HepG2 (cell line): ENCODE data around the gene KRT1. TPM values are rescaled to one million over a fixed set of nuclear protein-coding genes. Genes with fewer than 3 reads are reported as not detected.

Experiments used
- ATAC-seq: fragments of 200-7000 bp; cut with Tn5 transposase; 3 replicates; pipeline ENCODE4 v1.9.1; 2020; ENCODE audit warnings: mild to moderate bottlenecking, moderate library complexity
- BruUV-seq: library from RNA; stranded (reverse); fragments of 400-500 nt; replicated peaks from 2 replicates; lab custom pipeline; 2021; lab: Mats Ljungman, UMichigan
- CTCF ChIA-PET: fragments of 300-600 bp; formaldehyde crosslinking; extraction: SDS; loops from one replicate; lab custom pipeline; 2021; ENCODE audit warnings: low total read pairs, inconsistent platforms, low intra/inter-chr PET ratio; lab: Yijun Ruan, JAX
- POLR2A ChIA-PET: fragments of 350-600 bp; sonication (Branson Sonifier 250); formaldehyde crosslinking; loops from one replicate; lab custom pipeline; 2020; ENCODE audit warnings: antibody characterized with exemption, inconsistent platforms; lab: Yijun Ruan, JAX
- DNase-seq: peaks from one replicate; pipeline ENCODE4 v3.0.0-alpha.2; 2015; ENCODE audit warnings: low spot score
- FAIRE-seq: peaks from 3 replicates; lab custom pipeline; 2011; peaks lifted over from hg19 to GRCh38; lab: Jason Lieb, UNC
- H2AFZ ChIP-seq: one replicate; pipeline ENCODE4 v1.6.1; 2011; ENCODE audit warnings: low read length, inconsistent platforms
- H3K27ac ChIP-seq: fragments of 300-600 bp; 3 replicates; pipeline ENCODE4 v1.8.0; 2011; ENCODE audit warnings: mixed run types, mild to moderate bottlenecking, mixed read lengths, low read length, inconsistent platforms; ENCODE audit not compliant: insufficient read depth; ENCODE audit errors: extremely low read length
- H3K27me3 ChIP-seq, 2 experiments: fragments of 200-600 bp in 1 of 2; 2 replicates in 1 of 2; 3 replicates in 1 of 2; pipeline versions ENCODE4 v1.6.0 to v1.8.0; 2011; ENCODE audit warnings: low read length in 2 of 2, mild to moderate bottlenecking in 2 of 2, moderate library complexity in 2 of 2, inconsistent platforms in 1 of 2; ENCODE audit not compliant: insufficient read depth in 2 of 2, control insufficient read depth in 1 of 2
- H3K36me3 ChIP-seq, 2 experiments: fragments of 200-600 bp in 1 of 2; replicated peaks in 1 of 2; 2 replicates in 1 of 2; 3 replicates in 1 of 2; pipeline versions ENCODE4 v1.5.1 to v1.8.0; 2011; ENCODE audit warnings: low read length in 2 of 2, inconsistent platforms in 1 of 2; ENCODE audit not compliant: insufficient read depth in 2 of 2, control insufficient read depth in 1 of 2
- H3K4me1 ChIP-seq: 2 replicates; pipeline ENCODE4 v1.5.1; 2012; ENCODE audit warnings: low read length, inconsistent platforms; ENCODE audit not compliant: insufficient read depth
- H3K4me2 ChIP-seq: 2 replicates; pipeline ENCODE4 v1.6.0; 2011; ENCODE audit warnings: low read depth, low read length, inconsistent platforms
- H3K4me3 ChIP-seq, 3 experiments: fragments of 200-600 bp in 1 of 3; sonication (generic), shearing (Covaris generic) in 1 of 3; replicated peaks in 1 of 3; 2 replicates each; pipeline ENCODE4 v1.5.1; 2011 to 2016; ENCODE audit warnings: low read length in 3 of 3, inconsistent platforms in 2 of 3, low read depth in 2 of 3, mild to moderate bottlenecking in 2 of 3, control low read depth in 1 of 3, mixed read lengths in 1 of 3; ENCODE audit not compliant: insufficient read depth in 1 of 3
- H3K79me2 ChIP-seq: one replicate; pipeline ENCODE4 v1.6.1; 2011; ENCODE audit warnings: low read length, inconsistent platforms; ENCODE audit not compliant: insufficient read depth
- H3K9ac ChIP-seq: 2 replicates; pipeline ENCODE4 v1.6.0; 2011; ENCODE audit warnings: mild to moderate bottlenecking, low read depth, low read length, inconsistent platforms; ENCODE audit not compliant: insufficient read depth
- H3K9me3 ChIP-seq: 2 replicates; pipeline ENCODE4 v1.5.1; 2012; ENCODE audit warnings: mild to moderate bottlenecking, low read length
- H4K20me1 ChIP-seq: 2 replicates; pipeline ENCODE4 v1.6.0; 2011; ENCODE audit warnings: inconsistent platforms, mild to moderate bottlenecking, low read length, moderate library complexity; ENCODE audit not compliant: insufficient read depth
- NFE2L2 ChIP-seq: fragments of 150-350 bp; IDR thresholded peaks from 2 replicates; pipeline ENCODE4 v1.6.1; 2014; ENCODE audit warnings: low read length
- SETDB1 ChIP-seq: sonication (generic); formaldehyde crosslinking; IDR thresholded peaks from 2 replicates; pipeline ENCODE4 v1.5.1; 2020; ENCODE audit warnings: missing genetic modification reagents, mild to moderate bottlenecking, borderline replicate concordance
- SKI ChIP-seq: fragments of 450-650 bp; IDR thresholded peaks from one replicate; pipeline ENCODE4 v1.6.1; 2018; ENCODE audit warnings: mild to moderate bottlenecking; ENCODE audit not compliant: partially characterized antibody
- ZBTB1 ChIP-seq: sonication (generic); formaldehyde crosslinking; IDR thresholded peaks from 2 replicates; pipeline ENCODE4 v1.4.0; 2020; ENCODE audit warnings: missing genetic modification reagents, borderline replicate concordance
- ZMAT3 ChIP-seq: sonication (generic); formaldehyde crosslinking; conservative IDR thresholded peaks from 2 replicates; pipeline ENCODE4 v1.7.0; 2021; ENCODE audit warnings: missing genetic modification reagents
- ZNF138 ChIP-seq: sonication (generic); formaldehyde crosslinking; IDR thresholded peaks from 2 replicates; pipeline ENCODE4 v1.5.0; 2020; ENCODE audit warnings: mild to moderate bottlenecking, low read depth, missing genetic modification reagents
- ZNF451 ChIP-seq: sonication (generic); formaldehyde crosslinking; IDR thresholded peaks from 2 replicates; pipeline ENCODE4 v1.5.0; 2020; ENCODE audit warnings: mild to moderate bottlenecking, missing genetic modification reagents
- ZNF720 ChIP-seq: sonication (generic); formaldehyde crosslinking; IDR thresholded peaks from 2 replicates; pipeline ENCODE4 v1.4.0; 2020; ENCODE audit warnings: missing genetic modification reagents
- WGBS: methylation state at CpG from one replicate; pipeline ENCODE4 v1.1.6; 2017; ENCODE audit warnings: low lambda C conversion rate; 5-methylcytosine and 5-hydroxymethylcytosine counted together
- in situ Hi-C: cut with HindIII; loops from 2 replicates; pipeline ENCODE4 v1.10.0; 2017; ENCODE audit warnings: low pct_unique_long_range_greater_than_20kb; ENCODE audit not compliant: extremely low pct_ligation_motif_present
- intact Hi-C: fragments of 100-400 bp; cut with micrococcal nuclease; formaldehyde crosslinking; loops from one replicate; pipeline ENCODE4 v1.10.0; 2022; ENCODE audit not compliant: unreplicated experiment
- polyA plus RNA-seq, 8 experiments: library from polyadenylated mRNA; depleted of rRNA in 3 of 8; stranded (reverse) in 7 of 8; unstranded in 1 of 8; fragments of >200 nt; fragmentation: Illumina TruSeq in 4 of 8; extraction: Trizol in 4 of 8; gene quantifications; 2 replicates each; pipeline versions ENCODE4 v1.2.1 to v1.2.3, GENCODE V29; 2011 to 2016; ENCODE audit warnings: low read depth in 4 of 8, missing spikeins in 1 of 8, mixed read lengths in 1 of 8; ENCODE audit not compliant: insufficient read depth in 1 of 8
- total RNA-seq, 5 experiments: library from RNA; depleted of rRNA; stranded (reverse); fragments of >200 nt; fragmentation: Illumina TruSeq; extraction: Trizol; gene quantifications; 2 replicates each; pipeline ENCODE4 v1.2.3, GENCODE V29; 2016; ENCODE audit warnings: low read depth in 1 of 5
- TF ChIP-seq, protein P1 (sequence below): sonication (generic); formaldehyde crosslinking; IDR thresholded peaks from 2 replicates; pipeline ENCODE4 v1.4.0; 2020; ENCODE audit warnings: missing genetic modification reagents
- TF ChIP-seq, protein P2 (sequence below): sonication (generic); formaldehyde crosslinking; IDR thresholded peaks from 2 replicates; pipeline ENCODE4 v1.4.0; 2020; ENCODE audit warnings: missing genetic modification reagents; ENCODE audit errors: not compliant biosample characterization
- TF ChIP-seq, protein P3 (sequence below): sonication (generic); formaldehyde crosslinking; IDR thresholded peaks from 2 replicates; pipeline ENCODE4 v1.4.0; 2020; ENCODE audit warnings: missing genetic modification reagents, borderline replicate concordance
- TF ChIP-seq, protein P4 (sequence below): sonication (generic); formaldehyde crosslinking; IDR thresholded peaks from 2 replicates; pipeline ENCODE4 v1.8.0; 2022; ENCODE audit warnings: mild to moderate bottlenecking, missing genetic modification reagents; ENCODE audit not compliant: insufficient replicate concordance

Gene KRT1
- total and polyA plus RNA-seq, 2 of the 13 experiments (the other 11 are each of a cell fraction or from before 2014, with no cell fraction given): not detected

DNA sequence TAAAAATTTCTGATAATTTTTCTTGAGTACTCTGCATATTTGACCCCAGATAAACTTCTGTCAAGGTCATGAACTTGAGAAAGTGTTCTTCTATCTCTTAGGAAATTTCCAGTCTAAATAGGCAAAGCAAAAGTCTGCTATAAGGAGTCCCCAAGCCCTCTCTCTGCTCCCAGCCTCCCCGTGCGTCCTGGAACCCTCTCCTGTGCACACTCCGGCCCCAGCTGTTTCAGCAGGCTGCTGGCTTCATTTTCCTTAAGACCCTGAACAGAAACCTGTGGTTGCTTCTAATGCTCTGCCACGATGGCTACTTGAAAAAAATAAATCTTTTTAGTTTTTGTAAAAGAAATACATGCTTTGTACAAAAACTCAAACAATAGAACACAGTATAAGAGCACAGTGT, 42.9 kb downstream of the KRT1 start:
- H3K79me2 ChIP-seq: no peaks in the 10 kb centered on the region
- intact Hi-C loops: no loop called here
- no peaks in the 10 kb centered on the region for H4K20me1 ChIP-seq
- ATAC-seq (no peak), DNase-seq (no peak), FAIRE-seq (no peak)
- BruUV-seq: no TSS peak
- H3K27ac ChIP-seq: no peak overlapping the region
- no peaks in the 10 kb centered on the region for H3K36me3 ChIP-seq
- in situ Hi-C loops: no loop called here
- H2AFZ ChIP-seq: no peak overlapping the region
- no peaks in the 10 kb centered on the region for H3K9me3 ChIP-seq
- 2% methylated on average over 4 of the region's 4 CpGs for WGBS
- TF ChIP-seq ZBTB1 (CRISPR knock-in tag): no peak
- no peak for TF ChIP-seq ZNF720 (CRISPR knock-in tag)
- no peak for TF ChIP-seq SKI
- TF ChIP-seq SETDB1 (CRISPR knock-in tag): no peak
- TF ChIP-seq ZMAT3: no peak
- TF ChIP-seq, protein P1, sequence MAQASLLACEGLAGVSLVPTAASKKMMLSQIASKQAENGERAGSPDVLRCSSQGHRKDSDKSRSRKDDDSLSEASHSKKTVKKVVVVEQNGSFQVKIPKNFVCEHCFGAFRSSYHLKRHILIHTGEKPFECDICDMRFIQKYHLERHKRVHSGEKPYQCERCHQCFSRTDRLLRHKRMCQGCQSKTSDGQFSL (CRISPR knock-in tag): no peak
- no peak for TF ChIP-seq ZNF451
- TF ChIP-seq, protein P2, sequence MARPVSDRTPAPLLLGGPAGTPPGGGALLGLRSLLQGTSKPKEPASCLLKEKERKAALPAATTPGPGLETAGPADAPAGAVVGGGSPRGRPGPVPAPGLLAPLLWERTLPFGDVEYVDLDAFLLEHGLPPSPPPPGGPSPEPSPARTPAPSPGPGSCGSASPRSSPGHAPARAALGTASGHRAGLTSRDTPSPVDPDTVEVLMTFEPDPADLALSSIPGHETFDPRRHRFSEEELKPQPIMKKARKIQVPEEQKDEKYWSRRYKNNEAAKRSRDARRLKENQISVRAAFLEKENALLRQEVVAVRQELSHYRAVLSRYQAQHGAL: no peak
- no peak for TF ChIP-seq NFE2L2
- no peak for TF ChIP-seq ZNF138 (CRISPR knock-in tag)
- TF ChIP-seq, protein P3, sequence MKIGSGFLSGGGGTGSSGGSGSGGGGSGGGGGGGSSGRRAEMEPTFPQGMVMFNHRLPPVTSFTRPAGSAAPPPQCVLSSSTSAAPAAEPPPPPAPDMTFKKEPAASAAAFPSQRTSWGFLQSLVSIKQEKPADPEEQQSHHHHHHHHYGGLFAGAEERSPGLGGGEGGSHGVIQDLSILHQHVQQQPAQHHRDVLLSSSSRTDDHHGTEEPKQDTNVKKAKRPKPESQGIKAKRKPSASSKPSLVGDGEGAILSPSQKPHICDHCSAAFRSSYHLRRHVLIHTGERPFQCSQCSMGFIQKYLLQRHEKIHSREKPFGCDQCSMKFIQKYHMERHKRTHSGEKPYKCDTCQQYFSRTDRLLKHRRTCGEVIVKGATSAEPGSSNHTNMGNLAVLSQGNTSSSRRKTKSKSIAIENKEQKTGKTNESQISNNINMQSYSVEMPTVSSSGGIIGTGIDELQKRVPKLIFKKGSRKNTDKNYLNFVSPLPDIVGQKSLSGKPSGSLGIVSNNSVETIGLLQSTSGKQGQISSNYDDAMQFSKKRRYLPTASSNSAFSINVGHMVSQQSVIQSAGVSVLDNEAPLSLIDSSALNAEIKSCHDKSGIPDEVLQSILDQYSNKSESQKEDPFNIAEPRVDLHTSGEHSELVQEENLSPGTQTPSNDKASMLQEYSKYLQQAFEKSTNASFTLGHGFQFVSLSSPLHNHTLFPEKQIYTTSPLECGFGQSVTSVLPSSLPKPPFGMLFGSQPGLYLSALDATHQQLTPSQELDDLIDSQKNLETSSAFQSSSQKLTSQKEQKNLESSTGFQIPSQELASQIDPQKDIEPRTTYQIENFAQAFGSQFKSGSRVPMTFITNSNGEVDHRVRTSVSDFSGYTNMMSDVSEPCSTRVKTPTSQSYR: no peak
- TF ChIP-seq, protein P4, sequence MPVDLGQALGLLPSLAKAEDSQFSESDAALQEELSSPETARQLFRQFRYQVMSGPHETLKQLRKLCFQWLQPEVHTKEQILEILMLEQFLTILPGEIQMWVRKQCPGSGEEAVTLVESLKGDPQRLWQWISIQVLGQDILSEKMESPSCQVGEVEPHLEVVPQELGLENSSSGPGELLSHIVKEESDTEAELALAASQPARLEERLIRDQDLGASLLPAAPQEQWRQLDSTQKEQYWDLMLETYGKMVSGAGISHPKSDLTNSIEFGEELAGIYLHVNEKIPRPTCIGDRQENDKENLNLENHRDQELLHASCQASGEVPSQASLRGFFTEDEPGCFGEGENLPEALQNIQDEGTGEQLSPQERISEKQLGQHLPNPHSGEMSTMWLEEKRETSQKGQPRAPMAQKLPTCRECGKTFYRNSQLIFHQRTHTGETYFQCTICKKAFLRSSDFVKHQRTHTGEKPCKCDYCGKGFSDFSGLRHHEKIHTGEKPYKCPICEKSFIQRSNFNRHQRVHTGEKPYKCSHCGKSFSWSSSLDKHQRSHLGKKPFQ (CRISPR knock-in tag): no peak
- peaks cover 0 to 23% of the 10 kb centered on the region in 2 experiments; a peak in 3 of 5 replicates for H3K27me3 ChIP-seq
- H3K4me1 ChIP-seq: no peaks in the 10 kb centered on the region
- CTCF ChIA-PET: no interaction called here
- H3K4me3 ChIP-seq: no peak overlapping the region
- no peak overlapping the region for H3K9ac ChIP-seq
- POLR2A ChIA-PET: no interaction called here
- H3K4me2 ChIP-seq: no peak overlapping the region
